HepG2 (cell line): Measurements from ENCODE around the gene SH3BP2. TPM values are rescaled to one million over a fixed set of nuclear protein-coding genes. Genes with fewer than 3 reads are reported as not detected.

ENCODE experiments used
- EED ChIP-seq: sonication (generic); formaldehyde crosslinking; IDR thresholded peaks from 2 replicates; pipeline ENCODE4 v1.5.0; 2020; ENCODE audit warnings: mild to moderate bottlenecking, missing genetic modification reagents
- GATAD2A ChIP-seq: IDR thresholded peaks from 2 replicates; pipeline ENCODE4 v1.6.1; 2016
- MLLT10 ChIP-seq: sonication (generic); formaldehyde crosslinking; IDR thresholded peaks from 2 replicates; pipeline ENCODE4 v1.4.0; 2020; ENCODE audit warnings: missing genetic modification reagents
- NR2F6 ChIP-seq, 2 experiments: IDR thresholded peaks; 2 replicates each; pipeline ENCODE4 v1.6.1; 2016; ENCODE audit warnings: antibody characterized with exemption in 1 of 2, mild to moderate bottlenecking in 1 of 2
- PATZ1 ChIP-seq: sonication (generic); formaldehyde crosslinking; IDR thresholded peaks from 2 replicates; pipeline ENCODE4 v1.4.0; 2020; ENCODE audit warnings: missing genetic modification reagents
- POGZ ChIP-seq: sonication (generic); formaldehyde crosslinking; IDR thresholded peaks from 2 replicates; pipeline ENCODE4 v1.4.0; 2020; ENCODE audit warnings: mild to moderate bottlenecking, missing genetic modification reagents
- PRDM4 ChIP-seq: sonication (generic); formaldehyde crosslinking; IDR thresholded peaks from 2 replicates; pipeline ENCODE4 v1.9.0; 2021; ENCODE audit warnings: missing genetic modification reagents, borderline replicate concordance
- SCMH1 ChIP-seq: sonication (generic); formaldehyde crosslinking; IDR thresholded peaks from 2 replicates; pipeline ENCODE4 v1.9.0; 2021; ENCODE audit warnings: missing genetic modification reagents, mild to moderate bottlenecking, borderline replicate concordance
- SKIL ChIP-seq: sonication (generic); formaldehyde crosslinking; IDR thresholded peaks from 2 replicates; pipeline ENCODE4 v1.8.0; 2022; ENCODE audit warnings: missing genetic modification reagents, mild to moderate bottlenecking, moderate library complexity, borderline replicate concordance
- SP5 ChIP-seq: IDR thresholded peaks from 2 replicates; pipeline ENCODE4 v1.6.1; 2016; ENCODE audit warnings: low read depth, borderline replicate concordance
- STAG1 ChIP-seq: sonication (generic); formaldehyde crosslinking; IDR thresholded peaks from 2 replicates; pipeline ENCODE4 v1.4.0; 2020; ENCODE audit warnings: missing genetic modification reagents
- TRIM22 ChIP-seq: fragments of 450-650 bp; IDR thresholded peaks from 2 replicates; pipeline ENCODE4 v1.6.1; 2017
- ZBTB42 ChIP-seq: sonication (generic); formaldehyde crosslinking; IDR thresholded peaks from 2 replicates; pipeline ENCODE4 v1.5.0; 2020; ENCODE audit warnings: mild to moderate bottlenecking, missing genetic modification reagents
- ZBTB7B ChIP-seq: sonication (generic); formaldehyde crosslinking; IDR thresholded peaks from 2 replicates; pipeline ENCODE4 v1.4.0; 2020; ENCODE audit warnings: missing genetic modification reagents
- ZMYM4 ChIP-seq: sonication (generic); formaldehyde crosslinking; IDR thresholded peaks from 2 replicates; pipeline ENCODE4 v1.8.1; 2023; ENCODE audit warnings: mild to moderate bottlenecking, missing genetic modification reagents
- ZNF235 ChIP-seq: sonication (generic); formaldehyde crosslinking; IDR thresholded peaks from 2 replicates; pipeline ENCODE4 v1.8.1; 2023; ENCODE audit warnings: mild to moderate bottlenecking, missing genetic modification reagents, borderline replicate concordance
- ZNF280B ChIP-seq: sonication (generic); formaldehyde crosslinking; IDR thresholded peaks from 2 replicates; pipeline ENCODE4 v1.5.0; 2020; ENCODE audit warnings: missing genetic modification reagents, mild to moderate bottlenecking, borderline replicate concordance
- ZNF326 ChIP-seq: sonication (generic); formaldehyde crosslinking; IDR thresholded peaks from 2 replicates; pipeline ENCODE4 v1.4.0; 2020; ENCODE audit warnings: missing genetic modification reagents, borderline replicate concordance
- ZNF350 ChIP-seq: sonication (generic); formaldehyde crosslinking; IDR thresholded peaks from 2 replicates; pipeline ENCODE4 v1.4.0; 2020; ENCODE audit warnings: mild to moderate bottlenecking, low read depth, missing genetic modification reagents, borderline replicate concordance
- ZNF879 ChIP-seq: sonication (generic); formaldehyde crosslinking; IDR thresholded peaks from 2 replicates; pipeline ENCODE4 v1.8.1; 2023; ENCODE audit warnings: missing genetic modification reagents
- polyA plus RNA-seq, 8 experiments: library from polyadenylated mRNA; depleted of rRNA in 3 of 8; stranded (reverse) in 7 of 8; unstranded in 1 of 8; fragments of >200 nt; fragmentation: Illumina TruSeq in 4 of 8; extraction: Trizol in 4 of 8; gene quantifications; 2 replicates each; pipeline versions ENCODE4 v1.2.1 to v1.2.3, GENCODE V29; 2011 to 2016; ENCODE audit warnings: low read depth in 4 of 8, missing spikeins in 1 of 8, mixed read lengths in 1 of 8; ENCODE audit not compliant: insufficient read depth in 1 of 8
- total RNA-seq, 5 experiments: library from RNA; depleted of rRNA; stranded (reverse); fragments of >200 nt; fragmentation: Illumina TruSeq; extraction: Trizol; gene quantifications; 2 replicates each; pipeline ENCODE4 v1.2.3, GENCODE V29; 2016; ENCODE audit warnings: low read depth in 1 of 5

Gene SH3BP2
- total and polyA plus RNA-seq, 2 of the 13 experiments (the other 11 are each of a cell fraction or from before 2014, with no cell fraction given), result 16.9 to 34.5 TPM

- no peak for TF ChIP-seq SKIL
- TF ChIP-seq TRIM22, result no peak
- TF ChIP-seq MLLT10 (CRISPR knock-in tag), result no peak
- TF ChIP-seq ZNF879 (CRISPR knock-in tag), result peak; percentile 25; the same call in 1 of the 2 replicates
- TF ChIP-seq SCMH1, result no peak
- no peak for TF ChIP-seq ZBTB42 (CRISPR knock-in tag)
- peak; percentile 50 for TF ChIP-seq ZNF350 (CRISPR knock-in tag)
- peak; percentile 29; the same call in 1 of the 2 replicates for TF ChIP-seq EED (CRISPR knock-in tag)
- TF ChIP-seq NR2F6 (IDR thresholded peaks at IDR 0.05), result no peak
- peak; percentile 29 for TF ChIP-seq NR2F6 (CRISPR knock-in tag; IDR thresholded peaks at IDR 0.05)
- peak; percentile 80 for TF ChIP-seq SP5 (CRISPR knock-in tag)
- peak; percentile 52; the same call in 1 of the 2 replicates for TF ChIP-seq ZMYM4 (CRISPR knock-in tag)
- 0 out of 2 replicates have a peak, but pooled peaks have one; percentile 13 for TF ChIP-seq GATAD2A (CRISPR knock-in tag)
- no peak for TF ChIP-seq ZNF326
- 0 out of 2 replicates have a peak, but pooled peaks have one; percentile 10 for TF ChIP-seq STAG1 (CRISPR knock-in tag)
- 0 out of 2 replicates have a peak, but pooled peaks have one; percentile 13 for TF ChIP-seq ZNF280B (CRISPR knock-in tag)
- peak; percentile 61 for TF ChIP-seq POGZ (CRISPR knock-in tag)
- TF ChIP-seq ZNF235, result peak; percentile 83; the same call in 1 of the 2 replicates
- no peak for TF ChIP-seq PRDM4 (CRISPR knock-in tag)
- TF ChIP-seq PATZ1 (CRISPR knock-in tag), result peak; percentile 88
- TF ChIP-seq ZBTB7B (CRISPR knock-in tag), result peak; percentile 92
Measured at GRCh38 chr4:2843263-2843940, 50.5 kb downstream of the SH3BP2 start, which contains the start of gene ADD1 (continued).
